H9 (cell line): Measurements from ENCODE around the gene TRIL. TPM values are rescaled to one million over a fixed set of nuclear protein-coding genes. Genes with fewer than 3 reads are reported as not detected.

Experiments used
- DNase-seq: peaks from one replicate; pipeline ENCODE4 v3.0.0-alpha.2; 2017
- H2AFZ ChIP-seq: one replicate; pipeline ENCODE4 v1.6.1; 2013; ENCODE audit warnings: mild to moderate bottlenecking, low read length, control low read depth, moderate library complexity
- H2AK5ac ChIP-seq: 2 replicates; pipeline ENCODE4 v1.6.1; 2013; ENCODE audit warnings: low read length, control low read depth, mixed read lengths; ENCODE audit not compliant: insufficient read length
- H2BK120ac ChIP-seq: one replicate; pipeline ENCODE4 v1.6.1; 2013; ENCODE audit warnings: low read depth, mild to moderate bottlenecking, low read length, control low read depth, inconsistent platforms; ENCODE audit not compliant: poor library complexity, severe bottlenecking
- H2BK12ac ChIP-seq: 2 replicates; pipeline ENCODE4 v1.6.1; 2013; ENCODE audit warnings: low read length, control low read depth, mixed read lengths, low read depth; ENCODE audit not compliant: insufficient read length
- H2BK15ac ChIP-seq: 2 replicates; pipeline ENCODE4 v1.6.1; 2013; ENCODE audit warnings: low read depth, low read length, control low read depth
- H2BK20ac ChIP-seq: one replicate; pipeline ENCODE4 v1.6.1; 2013; ENCODE audit warnings: low read depth, mild to moderate bottlenecking, low read length, control low read depth, inconsistent platforms; ENCODE audit not compliant: poor library complexity, severe bottlenecking
- H2BK5ac ChIP-seq: 2 replicates; pipeline ENCODE4 v1.6.1; 2013; ENCODE audit warnings: low read length, control low read depth, mixed read lengths; ENCODE audit not compliant: insufficient read length
- H3K14ac ChIP-seq: 2 replicates; pipeline ENCODE4 v1.6.1; 2013; ENCODE audit warnings: low read length, control low read depth; ENCODE audit not compliant: insufficient read depth
- H3K18ac ChIP-seq: 2 replicates; pipeline ENCODE4 v1.6.1; 2013; ENCODE audit warnings: low read depth, mild to moderate bottlenecking, mixed read lengths, low read length, control low read depth; ENCODE audit not compliant: insufficient read length
- H3K23ac ChIP-seq: 2 replicates; pipeline ENCODE4 v1.6.1; 2013; ENCODE audit warnings: low read length, control low read depth, mixed read lengths, low read depth; ENCODE audit not compliant: insufficient read length
- H3K23me2 ChIP-seq: 2 replicates; pipeline ENCODE4 v1.6.1; 2013; ENCODE audit warnings: low read depth, mild to moderate bottlenecking, mixed read lengths, low read length, control low read depth; ENCODE audit not compliant: insufficient read length, poor library complexity, severe bottlenecking
- H3K27ac ChIP-seq: 2 replicates; pipeline ENCODE4 v1.5.1; 2013; ENCODE audit warnings: low read length, control low read depth, mixed read lengths, low read depth; ENCODE audit not compliant: insufficient read length
- H3K27me3 ChIP-seq: 2 replicates; pipeline ENCODE4 v1.6.1; 2013; ENCODE audit warnings: low read length, control low read depth, inconsistent platforms; ENCODE audit not compliant: insufficient read depth
- H3K4ac ChIP-seq: 2 replicates; pipeline ENCODE4 v1.6.1; 2013; ENCODE audit warnings: low read depth, mild to moderate bottlenecking, control low read depth, inconsistent platforms, low read length, moderate library complexity
- H3K4me1 ChIP-seq: 2 replicates; pipeline ENCODE4 v1.6.1; 2013; ENCODE audit warnings: low read length, control low read depth, inconsistent platforms; ENCODE audit not compliant: insufficient read depth
- H3K4me2 ChIP-seq: 2 replicates; pipeline ENCODE4 v1.6.1; 2013; ENCODE audit warnings: low read length, control low read depth, mixed read lengths; ENCODE audit not compliant: insufficient read length, insufficient read depth
- H3K56ac ChIP-seq: 2 replicates; pipeline ENCODE4 v1.6.1; 2013; ENCODE audit warnings: low read depth, mild to moderate bottlenecking, mixed read lengths, low read length, control low read depth; ENCODE audit not compliant: insufficient read length
- H3K79me1 ChIP-seq: 2 replicates; pipeline ENCODE4 v1.6.1; 2013; ENCODE audit warnings: low read depth, mild to moderate bottlenecking, moderate library complexity, low read length, control low read depth, inconsistent platforms; ENCODE audit not compliant: insufficient read depth, poor library complexity, severe bottlenecking
- H3K79me2 ChIP-seq: 2 replicates; pipeline ENCODE4 v1.6.1; 2013; ENCODE audit warnings: low read length, control low read depth, inconsistent platforms; ENCODE audit not compliant: insufficient read depth
- H3K9ac ChIP-seq: 2 replicates; pipeline ENCODE4 v1.6.1; 2013; ENCODE audit warnings: low read length, control low read depth, mixed read lengths; ENCODE audit not compliant: insufficient read length; ENCODE audit errors: extremely low read depth
- H3K9me3 ChIP-seq: one replicate; pipeline ENCODE4 v1.6.1; 2013; ENCODE audit warnings: low read depth, low read length, inconsistent platforms; ENCODE audit not compliant: control insufficient read depth
- H3T11ph ChIP-seq: one replicate; pipeline ENCODE4 v1.6.1; 2013; ENCODE audit warnings: mild to moderate bottlenecking, low read length, control low read depth, inconsistent platforms
- H4K20me1 ChIP-seq: one replicate; pipeline ENCODE4 v1.6.1; 2013; ENCODE audit not compliant: control insufficient read depth, insufficient read length, insufficient read depth
- H4K5ac ChIP-seq: 2 replicates; pipeline ENCODE4 v1.6.1; 2013; ENCODE audit warnings: low read depth, mild to moderate bottlenecking, mixed read lengths, low read length, control low read depth; ENCODE audit not compliant: insufficient read length
- H4K8ac ChIP-seq: replicated peaks from 2 replicates; pipeline ENCODE4 v1.6.1; 2013; ENCODE audit warnings: low read length, control low read depth, mixed read lengths, low read depth; ENCODE audit not compliant: insufficient read length
- H4K91ac ChIP-seq: 2 replicates; pipeline ENCODE4 v1.6.1; 2013; ENCODE audit warnings: low read depth, mild to moderate bottlenecking, moderate library complexity, mixed read lengths, low read length, control low read depth; ENCODE audit not compliant: insufficient read length
- H3K27ac Mint-ChIP-seq, 3 experiments: 2 replicates in 2 of 3; 3 replicates in 1 of 3; pipeline ENCODE4 v1.8.0; 2020 to 2021; ENCODE audit warnings: mixed read lengths in 3 of 3, mild to moderate bottlenecking in 1 of 3, moderate library complexity in 1 of 3
- H3K27me3 Mint-ChIP-seq: 2 replicates; pipeline ENCODE4 v1.8.0; 2021; ENCODE audit warnings: low read depth, mild to moderate bottlenecking, moderate library complexity, mixed read lengths
- H3K36me3 Mint-ChIP-seq, 3 experiments: 2 replicates in 2 of 3; 3 replicates in 1 of 3; pipeline ENCODE4 v1.8.0; 2020 to 2021; ENCODE audit warnings: low read depth in 3 of 3, mixed read lengths in 3 of 3; ENCODE audit not compliant: insufficient read depth in 1 of 3
- H3K4me1 Mint-ChIP-seq, 2 experiments: 2 replicates each; pipeline ENCODE4 v1.8.0; 2020; ENCODE audit warnings: mixed read lengths in 2 of 2
- H3K4me3 Mint-ChIP-seq, 2 experiments: 2 replicates in 1 of 2; 3 replicates in 1 of 2; pipeline ENCODE4 v1.8.0; 2020 to 2021; ENCODE audit warnings: mild to moderate bottlenecking in 2 of 2, mixed read lengths in 2 of 2, moderate library complexity in 1 of 2
- H3K9me3 Mint-ChIP-seq, 2 experiments: 2 replicates in 1 of 2; 3 replicates in 1 of 2; pipeline ENCODE4 v1.8.0; 2020; ENCODE audit warnings: mild to moderate bottlenecking in 2 of 2, mixed read lengths in 2 of 2, moderate library complexity in 1 of 2
- CTCF ChIP-seq: fragments of 200-600 bp; sonication (generic); conservative IDR thresholded peaks from 3 replicates; pipeline ENCODE4 v1.8.0; 2021; ENCODE audit warnings: antibody characterized with exemption, mild to moderate bottlenecking
- WGBS: extraction: QIAGEN DNeasy Blood & Tissue Kit; methylation state at CpG from one replicate; pipeline ENCODE4 v1.1.7; 2013; ENCODE audit warnings: missing lambda C conversion rate, low lambda C conversion rate, mixed read lengths; ENCODE audit not compliant: insufficient read length; ENCODE audit errors: extremely low coverage; 5-methylcytosine and 5-hydroxymethylcytosine counted together
- total RNA-seq: library from RNA; stranded (reverse); gene quantifications from 2 replicates; pipeline ENCODE4 v1.2.1, GENCODE V29; 2021

TRIL gene
- total RNA-seq, 1 experiment from 2014 or later: 3.1 TPM

- H3K27me3 ChIP-seq: no peaks in the 10 kb centered on the region
- no peak overlapping the region for H2AFZ ChIP-seq
- H3K36me3 Mint-ChIP-seq: peaks cover 3 to 17% (median 5%) of the 10 kb centered on the region in 3 experiments; a peak in 4 of 7 replicates
- no peak overlapping the region for H4K91ac ChIP-seq
- H3K79me2 ChIP-seq: no peaks in the 10 kb centered on the region
- H4K8ac ChIP-seq: no peak overlapping the region
- H3K4me1 Mint-ChIP-seq: peaks cover 17 to 18% of the 10 kb centered on the region in 2 experiments
- no peak overlapping the region for H3K23ac ChIP-seq
- H2BK20ac ChIP-seq: no peak overlapping the region
- no peak overlapping the region for H3K18ac ChIP-seq
- H2BK15ac ChIP-seq: no peak overlapping the region
- H3K4me3 Mint-ChIP-seq: no peak overlapping the region
- H4K5ac ChIP-seq: no peak overlapping the region
- H3K4me2 ChIP-seq: no peak overlapping the region
- no peak overlapping the region for H2BK5ac ChIP-seq
- no peaks in the 10 kb centered on the region for H3K79me1 ChIP-seq
- H2AK5ac ChIP-seq: no peak overlapping the region
- no CpG with 5 or more reads among the region's 3 CpGs for WGBS
- no peak overlapping the region for H2BK120ac ChIP-seq
- no peaks in the 10 kb centered on the region for H4K20me1 ChIP-seq
- H3K27ac Mint-ChIP-seq: no peak overlapping the region
- H3K14ac ChIP-seq: no peak overlapping the region
- no peak overlapping the region for H3K56ac ChIP-seq
- H3K9me3 ChIP-seq: no peaks in the 10 kb centered on the region
- no peaks in the 10 kb centered on the region for H3K23me2 ChIP-seq
- H3K4me1 ChIP-seq: peaks cover 10% of the 10 kb centered on the region
- no peak overlapping the region for H3T11ph ChIP-seq
- H3K27ac ChIP-seq: no peak overlapping the region
- H3K27me3 Mint-ChIP-seq: no peaks in the 10 kb centered on the region
- DNase-seq: no peak
- TF ChIP-seq CTCF: no peak
- no peak overlapping the region for H3K9ac ChIP-seq
- H3K4ac ChIP-seq: no peak overlapping the region
- H3K9me3 Mint-ChIP-seq: peaks cover 15 to 16% of the 10 kb centered on the region in 2 experiments; a peak in 4 of 5 replicates
- no peak overlapping the region for H2BK12ac ChIP-seq
Observed at GRCh38 chr7:28976022-28976421, 17.9 kb upstream of the TRIL start.
